MCF 10A (cell line): ENCODE data around the gene KRT74. TPM values are rescaled to one million over a fixed set of nuclear protein-coding genes. Genes with fewer than 3 reads are reported as not detected.

Source experiments
- BruUV-seq: library from RNA; stranded (reverse); fragments of 400-500 nt; replicated peaks from 2 replicates; lab custom pipeline; 2021; lab: Mats Ljungman, UMichigan
- CTCF ChIA-PET: fragments of 300-600 bp; sonication (Branson Sonifier 250); formaldehyde crosslinking; extraction: SDS; loops from one replicate; lab custom pipeline; 2021; ENCODE audit warnings: antibody characterized with exemption, inconsistent platforms; lab: Yijun Ruan, JAX
- POLR2A ChIA-PET: fragments of 300-600, 350-650 bp; sonication (Branson Sonifier 250); formaldehyde crosslinking; extraction: SDS; loops from one replicate; lab custom pipeline; 2020; ENCODE audit warnings: antibody characterized with exemption, inconsistent platforms; lab: Yijun Ruan, JAX
- DNase-seq: peaks from one replicate; pipeline ENCODE4 v3.0.0-alpha.2; 2018; ENCODE audit not compliant: unreplicated experiment
- H3K27ac Mint-ChIP-seq: one replicate; pipeline ENCODE4 v1.8.0; 2022; ENCODE audit warnings: mild to moderate bottlenecking, low read depth, mixed read lengths; ENCODE audit not compliant: unreplicated experiment
- H3K27me3 Mint-ChIP-seq: one replicate; pipeline ENCODE4 v1.8.0; 2022; ENCODE audit warnings: mixed read lengths; ENCODE audit not compliant: insufficient read depth, unreplicated experiment
- H3K36me3 Mint-ChIP-seq: one replicate; pipeline ENCODE4 v1.8.0; 2022; ENCODE audit warnings: mild to moderate bottlenecking, moderate library complexity, mixed read lengths; ENCODE audit not compliant: insufficient read depth, unreplicated experiment
- H3K4me1 Mint-ChIP-seq: one replicate; pipeline ENCODE4 v1.8.0; 2022; ENCODE audit warnings: mixed read lengths; ENCODE audit not compliant: insufficient read depth, unreplicated experiment
- H3K4me3 Mint-ChIP-seq: one replicate; pipeline ENCODE4 v1.8.0; 2022; ENCODE audit warnings: mild to moderate bottlenecking, moderate library complexity, mixed read lengths; ENCODE audit not compliant: unreplicated experiment
- H3K9me3 Mint-ChIP-seq: one replicate; pipeline ENCODE4 v1.8.0; 2022; ENCODE audit warnings: mixed read lengths; ENCODE audit not compliant: unreplicated experiment
- CTCF ChIP-seq: fragments of 200-600 bp; IDR thresholded peaks from one replicate; pipeline ENCODE4 v1.8.0; 2022; ENCODE audit warnings: antibody characterized with exemption, mild to moderate bottlenecking; ENCODE audit not compliant: unreplicated experiment
- intact Hi-C: fragments of 100-400 bp; cut with micrococcal nuclease; formaldehyde crosslinking; loops from 2 replicates; pipeline ENCODE4 v1.14.1; 2022
- total RNA-seq: library from RNA; stranded (reverse); gene quantifications from 2 replicates; pipeline ENCODE4 v1.2.3, GENCODE V29; 2022

The KRT74 gene
- total RNA-seq, 1 experiment from 2014 or later = not detected

DNA sequence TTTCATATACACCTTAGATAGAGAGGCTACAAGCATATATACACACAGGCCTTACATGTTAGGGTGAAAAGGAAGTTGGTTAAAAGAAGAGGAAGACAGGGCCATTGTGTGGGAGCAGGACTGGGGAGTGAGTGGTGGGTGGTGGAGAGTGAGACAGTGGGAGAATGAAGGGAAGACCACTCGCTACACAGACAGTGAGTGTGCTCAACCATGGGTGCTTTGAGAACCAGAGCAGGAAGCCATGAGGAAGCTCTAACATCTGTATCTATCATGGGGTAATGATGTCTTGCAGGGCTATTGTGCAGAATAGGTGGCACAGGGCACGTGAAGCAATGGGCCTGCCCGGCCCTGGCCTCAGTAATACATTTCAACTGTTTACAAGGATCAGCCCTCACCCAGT lies 11.4 kb upstream of the KRT74 start:
- Mint-ChIP-seq H3K4me3 (no peak overlapping the region), H3K4me1 (peaks cover 22% of the 10 kb centered on the region), H3K27me3 (no peaks in the 10 kb centered on the region), H3K9me3 (no peaks in the 10 kb centered on the region), H3K27ac (no peak overlapping the region), H3K36me3 (no peaks in the 10 kb centered on the region)
- intact Hi-C loops = no loop called here
- TF ChIP-seq CTCF = no peak
- no TSS peak for BruUV-seq
- ChIA-PET POLR2A (interaction anchor here (0.7 to 7.5 kb wide), 3 partner anchors 19 to 291 kb away, joined by 4 to 315 read pairs (median 6); partner anchors contain the start of gene KRT5), CTCF (interaction anchor here (0.6 to 14.9 kb wide), 8 partner anchors 60 to 445 kb away, joined by 3 to 366 read pairs (median 7); partner anchors contain the start of gene KRT5)
- DNase-seq = no peak

GRCh38 chr12:52584156-52584682 lies 10.6 kb upstream of the KRT74 start:
- POLR2A ChIA-PET = interaction anchor here (0.7 to 7.5 kb wide), 6 partner anchors 18 to 295 kb away, joined by 3 to 315 read pairs (median 18); partner anchors contain the start of gene KRT5
- DNase-seq = no peak
- H3K27me3 Mint-ChIP-seq = no peaks in the 10 kb centered on the region

GRCh38 chr12:52582971-52583456 lies 9.4 kb upstream of the KRT74 start:
- BruUV-seq = no TSS peak
- intact Hi-C loops = loop anchor here (1.0 to 5.0 kb wide), 9 partner anchors 61 to 440 kb away; no protein-coding TSS in a partner anchor
- no peak overlapping the region for H3K27ac Mint-ChIP-seq
- no peak overlapping the region for H3K4me3 Mint-ChIP-seq
- H3K36me3 Mint-ChIP-seq = no peaks in the 10 kb centered on the region
- DNase-seq = peak; percentile 82
- TF ChIP-seq CTCF = peak; percentile 76
- H3K9me3 Mint-ChIP-seq = no peaks in the 10 kb centered on the region
- POLR2A ChIA-PET = interaction anchor here (0.6 to 7.5 kb wide), 11 partner anchors 64 to 471 kb away, joined by 3 to 315 read pairs (median 12); partner anchors contain the start of genes KRT5 and KRT6A
- no peaks in the 10 kb centered on the region for H3K27me3 Mint-ChIP-seq
- CTCF ChIA-PET = interaction anchor here (0.5 to 14.9 kb wide), 28 partner anchors 9 to 443 kb away, joined by 3 to 366 read pairs (median 4); partner anchors contain the start of genes KRT3, KRT5 and KRT74
- H3K4me1 Mint-ChIP-seq = peaks cover 26% of the 10 kb centered on the region

More at GRCh38 chr12:52584156-52584682, 10.6 kb upstream of the KRT74 start:
- Mint-ChIP-seq H3K27ac (no peak overlapping the region), H3K4me1 (peaks cover 26% of the 10 kb centered on the region), H3K36me3 (no peaks in the 10 kb centered on the region), H3K9me3 (no peaks in the 10 kb centered on the region), H3K4me3 (no peak overlapping the region)
- CTCF ChIA-PET = interaction anchor here (0.5 to 14.9 kb wide), 11 partner anchors 10 to 1935 kb away, joined by 3 to 366 read pairs (median 5); partner anchors contain the start of gene KRT5
- intact Hi-C loops = loop anchor here (5.0 kb wide), 1 partner anchor 427 kb away; no protein-coding TSS in a partner anchor
- TF ChIP-seq CTCF = no peak
- BruUV-seq = no TSS peak

- Mint-ChIP-seq H3K9me3 (no peaks in the 10 kb centered on the region), H3K36me3 (no peaks in the 10 kb centered on the region), H3K27me3 (no peaks in the 10 kb centered on the region), H3K4me3 (no peak overlapping the region), H3K27ac (no peak overlapping the region), H3K4me1 (peaks cover 26% of the 10 kb centered on the region)
- POLR2A ChIA-PET = interaction anchor here (1.0 to 7.5 kb wide), 13 partner anchors 63 to 435 kb away, joined by 3 to 315 read pairs (median 10); partner anchors contain the start of genes KRT5 and KRT6A
- CTCF ChIA-PET = interaction anchor here (0.8 to 14.9 kb wide), 27 partner anchors 8 to 443 kb away, joined by 3 to 366 read pairs (median 5); partner anchors contain the start of genes KRT3, KRT5 and KRT74
- no peak for TF ChIP-seq CTCF
- no TSS peak for BruUV-seq
- peak; percentile 6 for DNase-seq
- intact Hi-C loops = loop anchor here (1.0 to 5.0 kb wide), 4 partner anchors 60 to 425 kb away; no protein-coding TSS in a partner anchor
Observed at GRCh38 chr12:52582486-52582885, 8.8 kb upstream of the KRT74 start.
